Loucy (cell line): Measurements from ENCODE around the gene CCR4.

Experiments
- EZH2phosphoT487 ChIP-seq: fragments of 200-600 bp; IDR thresholded peaks from 2 replicates; pipeline ENCODE4 v1.6.1; 2018; ENCODE audit warnings: antibody characterized with exemption, mild to moderate bottlenecking, moderate library complexity, borderline replicate concordance
- TF ChIP-seq, protein P1 (sequence below): fragments of 200-600 bp; sonication (generic); conservative IDR thresholded peaks from 2 replicates; pipeline ENCODE4 v1.5.1; 2014; ENCODE audit warnings: mild to moderate bottlenecking, antibody characterized with exemption, low read length

DNA sequence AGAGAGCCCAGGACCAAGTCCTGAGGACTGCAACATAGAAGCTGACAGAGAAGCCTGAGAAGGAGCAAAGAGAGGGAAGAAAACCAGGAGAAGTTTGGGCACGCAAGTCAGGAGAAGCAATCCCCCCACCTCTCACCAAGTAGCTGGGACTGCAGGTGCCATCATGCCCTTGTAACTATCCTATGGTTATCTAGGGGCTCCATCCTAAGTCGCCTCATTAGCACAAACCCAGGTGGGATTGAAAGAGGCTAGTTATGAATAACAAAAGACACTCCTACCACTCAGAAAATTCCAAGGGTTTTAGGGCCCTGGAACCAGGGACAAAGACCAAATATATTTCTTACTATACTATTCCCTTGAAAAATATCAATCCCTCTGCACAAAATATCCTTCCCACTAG, 53.5 kb downstream of the CCR4 start:
- TF ChIP-seq, protein P1, sequence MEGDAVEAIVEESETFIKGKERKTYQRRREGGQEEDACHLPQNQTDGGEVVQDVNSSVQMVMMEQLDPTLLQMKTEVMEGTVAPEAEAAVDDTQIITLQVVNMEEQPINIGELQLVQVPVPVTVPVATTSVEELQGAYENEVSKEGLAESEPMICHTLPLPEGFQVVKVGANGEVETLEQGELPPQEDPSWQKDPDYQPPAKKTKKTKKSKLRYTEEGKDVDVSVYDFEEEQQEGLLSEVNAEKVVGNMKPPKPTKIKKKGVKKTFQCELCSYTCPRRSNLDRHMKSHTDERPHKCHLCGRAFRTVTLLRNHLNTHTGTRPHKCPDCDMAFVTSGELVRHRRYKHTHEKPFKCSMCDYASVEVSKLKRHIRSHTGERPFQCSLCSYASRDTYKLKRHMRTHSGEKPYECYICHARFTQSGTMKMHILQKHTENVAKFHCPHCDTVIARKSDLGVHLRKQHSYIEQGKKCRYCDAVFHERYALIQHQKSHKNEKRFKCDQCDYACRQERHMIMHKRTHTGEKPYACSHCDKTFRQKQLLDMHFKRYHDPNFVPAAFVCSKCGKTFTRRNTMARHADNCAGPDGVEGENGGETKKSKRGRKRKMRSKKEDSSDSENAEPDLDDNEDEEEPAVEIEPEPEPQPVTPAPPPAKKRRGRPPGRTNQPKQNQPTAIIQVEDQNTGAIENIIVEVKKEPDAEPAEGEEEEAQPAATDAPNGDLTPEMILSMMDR: no peak
- TF ChIP-seq EZH2phosphoT487: no peak
